ENCODE data around the gene TIMM23. TPM values are rescaled to one million over a fixed set of nuclear protein-coding genes. Genes with fewer than 3 reads are reported as not detected.
"Not testable (repeated sequence)": the region's sequence is repeated elsewhere in the genome, so short reads cannot be mapped to it uniquely, and the experiment has no call there.

TIMM23 gene
- total and polyA plus RNA-seq, 2 donors (not counting 1 experiment from before 2014, with no cell fraction given) = 21.1 to 28.3 TPM

GRCh38 chr10:46000538-46000937, 28.2 kb downstream of the TIMM23 start:
- TF ChIP-seq EZH2 (IDR thresholded peaks at IDR 0.05; ENCODE audit: borderline replicate concordance, insufficient read depth, low read depth, low read length, poor library complexity, severe bottlenecking) (no peak), CTCF (IDR thresholded peaks at IDR 0.05) (no peak)
- Histone ChIP-seq H3K36me3 (replicated peaks in 1 of 2; ENCODE audit: control extremely low read depth in 1 of 2, control insufficient read depth in 1 of 2, extremely low read depth in 1 of 2, insufficient read depth in 2 of 2, low read length in 1 of 2) (peaks cover 20 to 57% of the 10 kb centered on the region in 2 experiments), H3K9me3 (ENCODE audit: control extremely low read depth in 1 of 3, control insufficient read depth in 2 of 3, insufficient read depth in 1 of 3, low read length in 2 of 3) (peaks cover 0 to 5% (median 0%) of the 10 kb centered on the region in 3 donors), H3K9ac (ENCODE audit: low read length) (no peak overlapping the region), H3K27me3 (replicated peaks in 1 of 4; ENCODE audit: control extremely low read depth in 1 of 4, control insufficient read depth in 3 of 4, insufficient read depth in 4 of 4, low read length in 3 of 4) (no peaks in the 10 kb centered on the region), H2AFZ (ENCODE audit: insufficient read depth, low read depth, low read length, poor library complexity, severe bottlenecking) (no peak overlapping the region), H3K79me2 (ENCODE audit: control insufficient read depth, insufficient read depth, low read length) (no peaks in the 10 kb centered on the region), H4K20me1 (ENCODE audit: control insufficient read depth, insufficient read depth, low read length, poor library complexity, severe bottlenecking) (no peaks in the 10 kb centered on the region), H3K4me3 (ENCODE audit: control extremely low read depth in 1 of 5, extremely low read depth in 1 of 5, insufficient read depth in 1 of 5, low read depth in 2 of 5, low read length in 4 of 5) (no peak overlapping the region), H3K4me2 (replicated peaks; ENCODE audit: low read depth, low read length, poor library complexity, severe bottlenecking) (no peak overlapping the region), H3K27ac (ENCODE audit: low read length in 2 of 2) (no peak overlapping the region), H3K4me1 (ENCODE audit: control insufficient read depth in 2 of 2, insufficient read depth in 2 of 2, low read length in 2 of 2) (no peaks in the 10 kb centered on the region)
- ATAC-seq (ENCODE audit: low read depth) (no peak), DNase-seq (no peak)
- no CpG with 5 or more reads among the region's 1 CpG for WGBS (ENCODE audit: insufficient coverage)
- Mint-ChIP-seq H3K4me3 (no peak overlapping the region), H3K9me3 (ENCODE audit: insufficient read depth) (no peaks in the 10 kb centered on the region), H3K4me1 (no peaks in the 10 kb centered on the region), H3K27ac (no peak overlapping the region), H3K27me3 (no peaks in the 10 kb centered on the region)
- ChIA-PET CTCF (interaction anchor here (0.6 kb wide), 1 partner anchor 29 kb away, joined by 3 read pairs; no protein-coding TSS in a partner anchor), POLR2A (no interaction called here)
- intact Hi-C loops (cut with micrococcal nuclease) = no loop called here

- H3K4me1 Mint-ChIP-seq = no peaks in the 10 kb centered on the region
- Histone ChIP-seq H3K27ac (ENCODE audit: low read length in 2 of 2) (no peak overlapping the region), H3K36me3 (replicated peaks in 1 of 2; ENCODE audit: control extremely low read depth in 1 of 2, control insufficient read depth in 1 of 2, extremely low read depth in 1 of 2, insufficient read depth in 2 of 2, low read length in 1 of 2) (peaks cover 22 to 63% of the 10 kb centered on the region in 2 experiments), H3K4me2 (replicated peaks; ENCODE audit: low read depth, low read length, poor library complexity, severe bottlenecking) (no peak overlapping the region), H3K9ac (ENCODE audit: low read length) (no peak overlapping the region), H2AFZ (ENCODE audit: insufficient read depth, low read depth, low read length, poor library complexity, severe bottlenecking) (no peak overlapping the region), H3K79me2 (ENCODE audit: control insufficient read depth, insufficient read depth, low read length) (no peaks in the 10 kb centered on the region), H3K27me3 (replicated peaks in 1 of 4; ENCODE audit: control extremely low read depth in 1 of 4, control insufficient read depth in 3 of 4, insufficient read depth in 4 of 4, low read length in 3 of 4) (no peaks in the 10 kb centered on the region), H3K4me1 (ENCODE audit: control insufficient read depth in 2 of 2, insufficient read depth in 2 of 2, low read length in 2 of 2) (no peaks in the 10 kb centered on the region), H4K20me1 (ENCODE audit: control insufficient read depth, insufficient read depth, low read length, poor library complexity, severe bottlenecking) (no peaks in the 10 kb centered on the region), H3K4me3 (ENCODE audit: control extremely low read depth in 1 of 5, extremely low read depth in 1 of 5, insufficient read depth in 1 of 5, low read depth in 2 of 5, low read length in 4 of 5) (no peak overlapping the region), H3K9me3 (ENCODE audit: control extremely low read depth in 1 of 3, control insufficient read depth in 2 of 3, insufficient read depth in 1 of 3, low read length in 2 of 3) (peaks cover 0 to 5% (median 0%) of the 10 kb centered on the region in 3 donors)
- DNase-seq (no peak), ATAC-seq (ENCODE audit: low read depth) (no peak)
- CTCF ChIA-PET = no interaction called here
- H3K27ac Mint-ChIP-seq = no peak overlapping the region
- H3K9me3 Mint-ChIP-seq (ENCODE audit: insufficient read depth) = no peaks in the 10 kb centered on the region
- intact Hi-C loops (cut with micrococcal nuclease) = no loop called here
- POLR2A ChIA-PET = no interaction called here
- no peak overlapping the region for H3K4me3 Mint-ChIP-seq
- 93% methylated on average over 4 of the region's 5 CpGs for WGBS (ENCODE audit: insufficient coverage)
- TF ChIP-seq EZH2 (IDR thresholded peaks at IDR 0.05; ENCODE audit: borderline replicate concordance, insufficient read depth, low read depth, low read length, poor library complexity, severe bottlenecking) (no peak), CTCF (IDR thresholded peaks at IDR 0.05) (no peak)
- H3K27me3 Mint-ChIP-seq = no peaks in the 10 kb centered on the region
Measured at GRCh38 chr10:46001187-46001756, 29.0 kb downstream of the TIMM23 start.

- CTCF ChIA-PET = interaction anchor here (0.6 kb wide), 1 partner anchor 13 kb away, joined by 3 read pairs; no protein-coding TSS in a partner anchor
- H3K27me3 ChIP-seq (replicated peaks in 1 of 4; ENCODE audit: control extremely low read depth in 1 of 4, control insufficient read depth in 3 of 4, insufficient read depth in 4 of 4, low read length in 3 of 4); intact Hi-C loops (cut with micrococcal nuclease); POLR2A ChIA-PET; H3K4me3 Mint-ChIP-seq; H3K9me3 Mint-ChIP-seq (ENCODE audit: insufficient read depth); H3K9me3 ChIP-seq (ENCODE audit: control extremely low read depth in 1 of 3, control insufficient read depth in 2 of 3, insufficient read depth in 1 of 3, low read length in 2 of 3); H2AFZ ChIP-seq (ENCODE audit: insufficient read depth, low read depth, low read length, poor library complexity, severe bottlenecking); H4K20me1 ChIP-seq (ENCODE audit: control insufficient read depth, insufficient read depth, low read length, poor library complexity, severe bottlenecking); H3K27ac ChIP-seq (ENCODE audit: low read length in 2 of 2); H3K4me1 ChIP-seq (ENCODE audit: control insufficient read depth in 2 of 2, insufficient read depth in 2 of 2, low read length in 2 of 2); H3K9ac ChIP-seq (ENCODE audit: low read length); DNase-seq; H3K27ac Mint-ChIP-seq; H3K27me3 Mint-ChIP-seq; H3K4me3 ChIP-seq (ENCODE audit: control extremely low read depth in 1 of 5, extremely low read depth in 1 of 5, insufficient read depth in 1 of 5, low read depth in 2 of 5, low read length in 4 of 5); H3K4me2 ChIP-seq (replicated peaks; ENCODE audit: low read depth, low read length, poor library complexity, severe bottlenecking); ATAC-seq (ENCODE audit: low read depth); H3K79me2 ChIP-seq (ENCODE audit: control insufficient read depth, insufficient read depth, low read length); H3K4me1 Mint-ChIP-seq: not testable (repeated sequence)
- WGBS (ENCODE audit: insufficient coverage) = 100% methylated on average over 5 of the region's 7 CpGs
- H3K36me3 ChIP-seq (replicated peaks in 1 of 2; ENCODE audit: control extremely low read depth in 1 of 2, control insufficient read depth in 1 of 2, extremely low read depth in 1 of 2, insufficient read depth in 2 of 2, low read length in 1 of 2) = peaks cover 24 to 72% of the 10 kb centered on the region in 2 experiments
Measured at GRCh38 chr10:46002189-46002687, 29.9 kb downstream of the TIMM23 start.

All from B cell (primary cell).